Measurements from ENCODE around the gene KRT80.

The KRT80 gene

GRCh38 chr12:52195065-52195730 lies 3.4 kb upstream of the KRT80 start:
- DNase-seq: no peak

- DNase-seq: no peak
Measured at GRCh38 chr12:52193991-52194390, 2.2 kb upstream of the KRT80 start.

- DNase-seq: no peak
Measured at GRCh38 chr12:52193532-52193931, 1.7 kb upstream of the KRT80 start.

- DNase-seq: no peak
Measured at GRCh38 chr12:52190860-52191729, 719 bp downstream of the KRT80 start.

- DNase-seq: no peak
Measured at GRCh38 chr12:52189376-52190174, 2.2 kb downstream of the KRT80 start.

- no peak for DNase-seq
Measured at GRCh38 chr12:52188658-52189057, 3.2 kb downstream of the KRT80 start.

- no peak for DNase-seq
Measured at GRCh38 chr12:52187640-52188039, 4.2 kb downstream of the KRT80 start.

- DNase-seq: no peak
Measured at GRCh38 chr12:52187206-52187605, 4.6 kb downstream of the KRT80 start.

GRCh38 chr12:52186118-52186840 lies 5.5 kb downstream of the KRT80 start:
- DNase-seq: peak; percentile 37

GRCh38 chr12:52185400-52185967 lies 6.3 kb downstream of the KRT80 start:
- no peak for DNase-seq

GRCh38 chr12:52184813-52185212 lies 7.0 kb downstream of the KRT80 start:
- DNase-seq: no peak

GRCh38 chr12:52183971-52184370 lies 7.8 kb downstream of the KRT80 start:
- no peak for DNase-seq

- no peak for DNase-seq
Measured at GRCh38 chr12:52183544-52183910, 8.3 kb downstream of the KRT80 start.

GRCh38 chr12:52182898-52183543 lies 8.8 kb downstream of the KRT80 start:
- no peak for DNase-seq

GRCh38 chr12:52182384-52182783 lies 9.4 kb downstream of the KRT80 start:
- no peak for DNase-seq

GRCh38 chr12:52181746-52182145 lies 10.1 kb downstream of the KRT80 start:
- DNase-seq: peak; percentile 53

- DNase-seq: no peak
Measured at GRCh38 chr12:52180971-52181628, 10.7 kb downstream of the KRT80 start.

GRCh38 chr12:52179396-52179973 lies 12.3 kb downstream of the KRT80 start:
- no peak for DNase-seq

GRCh38 chr12:52178984-52179383 lies 12.8 kb downstream of the KRT80 start:
- no peak for DNase-seq

GRCh38 chr12:52178443-52178842 lies 13.4 kb downstream of the KRT80 start:
- no peak for DNase-seq

Measured in NCI-H1417 treated with DMSO at 0.1 percent for 48 hours (cell line).